ENCODE data around the gene PPP1R37. TPM values are rescaled to one million over a fixed set of nuclear protein-coding genes. Genes with fewer than 3 reads are reported as not detected.

PPP1R37 gene
- total and polyA plus RNA-seq, 4 donors: 19.2 to 39.7 (median 25.9) TPM

DNA sequence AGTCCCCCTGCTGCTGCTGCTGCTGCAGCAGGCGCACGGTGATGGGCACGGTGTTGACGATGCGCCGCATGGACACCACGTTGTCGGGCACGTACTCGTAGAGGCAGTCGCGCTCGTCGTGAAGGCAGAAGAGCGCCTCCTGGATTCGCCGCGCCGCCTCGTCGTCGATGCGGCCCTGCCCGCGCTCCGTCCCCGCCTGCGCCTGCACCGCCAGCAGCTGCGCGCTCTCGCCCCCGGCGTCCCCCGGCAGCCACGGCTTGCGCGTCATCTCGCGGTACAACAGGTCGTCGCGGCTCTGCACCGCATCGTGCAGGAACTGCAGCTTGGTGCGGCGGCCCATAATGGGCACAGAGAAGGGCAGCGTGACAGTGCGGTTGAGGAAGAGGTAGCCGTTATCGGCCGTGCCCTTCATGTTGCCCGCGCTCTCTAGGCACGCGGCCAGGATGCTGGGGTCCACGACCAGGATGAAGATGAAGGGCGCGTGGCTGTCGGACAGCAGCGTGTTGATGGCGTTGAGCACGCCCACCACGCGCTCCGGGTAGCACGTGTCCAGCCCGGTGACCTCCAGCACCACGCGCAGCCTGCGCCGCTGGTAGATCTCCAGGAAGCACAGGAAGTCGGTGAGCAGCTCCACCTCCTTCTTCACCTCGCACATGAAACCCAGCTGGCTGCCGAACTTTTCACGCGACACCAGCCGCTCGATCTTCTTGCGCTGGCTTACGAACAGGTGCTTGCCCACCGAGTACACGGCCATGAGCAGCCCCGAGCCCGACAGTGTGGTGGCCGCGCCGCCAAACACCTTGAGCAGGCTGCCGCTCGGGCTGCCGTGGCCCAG, 59.7 kb downstream of the PPP1R37 start:
- ATAC-seq (ENCODE audit: insufficient read depth, low FRiP score): no peak
- Histone ChIP-seq H3K9me3 (ENCODE audit: control insufficient read depth in 4 of 4, insufficient read depth in 3 of 4, low read length in 3 of 4) (peaks cover 0 to 9% (median 0%) of the 10 kb centered on the region in 4 donors), H3K27me3 (ENCODE audit: control insufficient read depth in 3 of 3, insufficient read depth in 3 of 3, low read length in 2 of 3) (peaks cover 0 to 27% (median 21%) of the 10 kb centered on the region in 3 donors), H3K9ac (ENCODE audit: insufficient read depth in 1 of 2, low read length in 2 of 2) (no peak overlapping the region), H3K27ac (ENCODE audit: low read depth in 1 of 2, low read length in 1 of 2) (no peak overlapping the region), H3K36me3 (ENCODE audit: control insufficient read depth in 4 of 4, insufficient read depth in 4 of 4, low read length in 4 of 4) (no peaks in the 10 kb centered on the region), H3K4me1 (ENCODE audit: control insufficient read depth in 5 of 5, insufficient read depth in 5 of 5, low read length in 5 of 5) (peaks cover 0 to 27% (median 11%) of the 10 kb centered on the region in 5 donors), H3K4me3 (no peak overlapping the region)
- 1 to 3% methylated on average over 84 to 91 of the region's 91 CpGs for WGBS, 2 donors
- peak; percentile 42 to 57 (median 49) for DNase-seq
- TF ChIP-seq, protein P1, sequence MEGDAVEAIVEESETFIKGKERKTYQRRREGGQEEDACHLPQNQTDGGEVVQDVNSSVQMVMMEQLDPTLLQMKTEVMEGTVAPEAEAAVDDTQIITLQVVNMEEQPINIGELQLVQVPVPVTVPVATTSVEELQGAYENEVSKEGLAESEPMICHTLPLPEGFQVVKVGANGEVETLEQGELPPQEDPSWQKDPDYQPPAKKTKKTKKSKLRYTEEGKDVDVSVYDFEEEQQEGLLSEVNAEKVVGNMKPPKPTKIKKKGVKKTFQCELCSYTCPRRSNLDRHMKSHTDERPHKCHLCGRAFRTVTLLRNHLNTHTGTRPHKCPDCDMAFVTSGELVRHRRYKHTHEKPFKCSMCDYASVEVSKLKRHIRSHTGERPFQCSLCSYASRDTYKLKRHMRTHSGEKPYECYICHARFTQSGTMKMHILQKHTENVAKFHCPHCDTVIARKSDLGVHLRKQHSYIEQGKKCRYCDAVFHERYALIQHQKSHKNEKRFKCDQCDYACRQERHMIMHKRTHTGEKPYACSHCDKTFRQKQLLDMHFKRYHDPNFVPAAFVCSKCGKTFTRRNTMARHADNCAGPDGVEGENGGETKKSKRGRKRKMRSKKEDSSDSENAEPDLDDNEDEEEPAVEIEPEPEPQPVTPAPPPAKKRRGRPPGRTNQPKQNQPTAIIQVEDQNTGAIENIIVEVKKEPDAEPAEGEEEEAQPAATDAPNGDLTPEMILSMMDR (IDR thresholded peaks at IDR 0.05; ENCODE audit: control extremely low read depth, extremely low read depth): no peak

DNA sequence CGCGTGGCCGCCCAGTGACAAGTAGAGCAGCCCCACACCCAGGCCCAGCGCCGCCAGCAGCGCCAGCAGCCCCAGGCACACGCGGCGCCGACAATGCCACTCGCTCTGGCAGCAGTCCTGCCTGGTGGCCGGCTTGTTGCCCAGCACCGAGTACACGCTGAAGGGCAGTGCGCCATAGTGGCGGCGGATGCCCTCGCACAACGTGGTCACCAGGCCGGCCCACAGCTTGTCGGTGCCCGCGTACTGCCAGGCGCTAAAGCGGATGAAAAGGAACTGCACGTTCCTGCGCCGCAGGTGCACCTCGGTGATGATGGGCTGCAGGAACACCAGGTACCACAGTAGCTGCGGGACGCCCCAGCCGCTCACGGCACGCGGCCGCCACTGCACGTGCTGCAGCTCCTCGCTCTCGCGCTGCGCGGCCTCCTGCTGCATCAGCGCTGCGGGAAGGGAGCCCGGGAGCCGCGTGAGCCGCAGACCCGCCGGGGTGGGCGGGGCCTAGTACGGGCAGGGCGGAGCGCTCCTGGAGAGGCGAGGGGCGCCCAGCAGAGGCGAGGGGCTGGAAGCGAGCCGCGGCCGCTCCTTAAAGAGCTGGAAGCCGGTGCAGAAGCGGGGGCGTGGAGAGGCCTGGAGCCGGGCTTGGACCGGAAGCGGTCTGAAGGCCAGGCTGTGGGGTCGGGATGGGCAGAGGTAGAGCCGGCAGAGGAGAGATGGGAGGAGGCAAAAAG, 60.5 kb downstream of the PPP1R37 start:
- H3K27me3 ChIP-seq (ENCODE audit: control insufficient read depth in 3 of 3, insufficient read depth in 3 of 3, low read length in 2 of 3): peaks cover 0 to 27% (median 21%) of the 10 kb centered on the region in 3 donors
- TF ChIP-seq, protein P1 (IDR thresholded peaks at IDR 0.05; ENCODE audit: control extremely low read depth, extremely low read depth): no peak
- H3K27ac ChIP-seq (ENCODE audit: low read depth in 1 of 2, low read length in 1 of 2): no peak overlapping the region
- peaks cover 0 to 9% (median 0%) of the 10 kb centered on the region in 4 donors for H3K9me3 ChIP-seq (ENCODE audit: control insufficient read depth in 4 of 4, insufficient read depth in 3 of 4, low read length in 3 of 4)
- no peak overlapping the region for H3K9ac ChIP-seq (ENCODE audit: insufficient read depth in 1 of 2, low read length in 2 of 2)
- DNase-seq (peak in 2 of 3 donors; percentile 56 to 58), ATAC-seq (ENCODE audit: insufficient read depth, low FRiP score) (peak; percentile 22)
- WGBS, 2 donors: 2 to 3% methylated on average over 60 to 69 of the region's 69 CpGs
- peaks cover 0 to 27% (median 11%) of the 10 kb centered on the region in 5 donors for H3K4me1 ChIP-seq (ENCODE audit: control insufficient read depth in 5 of 5, insufficient read depth in 5 of 5, low read length in 5 of 5)
- H3K36me3 ChIP-seq (ENCODE audit: control insufficient read depth in 4 of 4, insufficient read depth in 4 of 4, low read length in 4 of 4): no peaks in the 10 kb centered on the region
- H3K4me3 ChIP-seq: no peak overlapping the region

GRCh38 chr19:45154064-45154827, 61.3 kb downstream of the PPP1R37 start:
- 49 to 57% methylated on average over 19 of the region's 19 CpGs for WGBS, 2 donors
- Histone ChIP-seq H3K36me3 (ENCODE audit: control insufficient read depth in 4 of 4, insufficient read depth in 4 of 4, low read length in 4 of 4) (no peaks in the 10 kb centered on the region), H3K9me3 (ENCODE audit: control insufficient read depth in 4 of 4, insufficient read depth in 3 of 4, low read length in 3 of 4) (peaks cover 0 to 9% (median 0%) of the 10 kb centered on the region in 4 donors), H3K9ac (ENCODE audit: insufficient read depth in 1 of 2, low read length in 2 of 2) (no peak overlapping the region), H3K4me3 (no peak overlapping the region), H3K4me1 (ENCODE audit: control insufficient read depth in 5 of 5, insufficient read depth in 5 of 5, low read length in 5 of 5) (peaks cover 0 to 27% (median 11%) of the 10 kb centered on the region in 5 donors), H3K27ac (ENCODE audit: low read depth in 1 of 2, low read length in 1 of 2) (no peak overlapping the region), H3K27me3 (ENCODE audit: control insufficient read depth in 3 of 3, insufficient read depth in 3 of 3, low read length in 2 of 3) (peaks cover 0 to 27% (median 21%) of the 10 kb centered on the region in 3 donors)
- DNase-seq (no peak), ATAC-seq (ENCODE audit: insufficient read depth, low FRiP score) (no peak)
- TF ChIP-seq, protein P1 (IDR thresholded peaks at IDR 0.05; ENCODE audit: control extremely low read depth, extremely low read depth): no peak
